Fibroblast of skin of left quadriceps (primary cell): Measurements from ENCODE around the gene PPM1E.

Experiments
- DNase-seq, 2 experiments: peaks; one replicate each; pipeline ENCODE4 v3.0.0-alpha.2; 2013; ENCODE audit warnings: low read depth in 2 of 2

Gene PPM1E

DNA sequence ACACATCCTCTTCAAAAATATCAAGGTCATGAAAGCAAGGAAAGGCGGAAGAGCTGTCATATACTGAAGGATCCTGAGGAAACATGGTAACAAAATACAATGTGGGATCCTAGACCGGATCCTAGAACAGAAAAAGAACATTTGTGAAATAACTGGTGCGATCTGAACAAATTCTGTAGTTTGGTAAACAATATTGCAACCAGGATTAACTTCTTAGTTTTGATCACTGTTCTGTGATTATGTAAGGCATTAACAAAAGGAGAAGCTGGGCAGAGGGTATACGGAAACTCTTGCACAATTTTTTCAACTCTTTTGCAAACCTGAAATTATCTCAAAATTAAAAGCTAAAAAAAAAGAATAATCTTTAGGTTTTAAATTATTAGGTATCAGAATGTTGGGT lies 241.3 kb downstream of the PPM1E start:
- no peak for DNase-seq

DNA sequence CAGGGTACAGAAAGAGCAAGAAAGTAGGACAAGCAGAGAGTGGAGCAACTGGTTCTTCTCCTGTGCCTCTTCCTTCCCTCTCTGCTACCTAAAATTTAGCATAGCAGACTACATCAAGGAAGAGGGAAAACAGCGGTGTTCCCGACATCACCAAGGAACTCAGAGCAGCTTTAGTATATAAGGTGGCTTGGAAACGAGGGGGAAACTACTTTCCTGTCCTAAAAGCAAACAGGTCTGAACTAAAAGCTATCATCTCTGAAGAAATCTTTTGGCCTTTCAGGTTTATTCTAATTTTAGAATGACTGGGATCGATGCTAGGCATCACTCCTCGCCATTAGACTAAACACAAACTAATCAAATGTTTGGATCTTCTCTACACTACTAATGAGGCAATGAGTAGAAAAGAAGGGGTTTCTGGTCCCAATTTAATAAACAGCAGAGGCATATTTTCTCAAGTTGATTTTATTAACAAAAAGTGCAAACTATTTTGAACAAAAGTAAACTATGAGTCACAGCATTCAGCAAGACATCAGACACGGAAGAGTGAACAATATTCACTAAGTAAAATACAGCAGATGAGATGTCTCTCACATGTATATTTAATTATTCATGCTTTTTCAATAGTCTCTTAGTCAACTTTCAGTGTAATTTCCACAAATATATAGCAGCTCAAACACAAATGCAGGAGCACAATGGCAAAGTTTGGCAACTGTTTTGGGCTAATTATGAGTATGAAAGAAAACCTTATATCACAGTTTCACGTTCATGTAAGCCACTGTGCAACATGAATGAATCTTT lies 242.3 kb downstream of the PPM1E start:
- no peak for DNase-seq

DNA sequence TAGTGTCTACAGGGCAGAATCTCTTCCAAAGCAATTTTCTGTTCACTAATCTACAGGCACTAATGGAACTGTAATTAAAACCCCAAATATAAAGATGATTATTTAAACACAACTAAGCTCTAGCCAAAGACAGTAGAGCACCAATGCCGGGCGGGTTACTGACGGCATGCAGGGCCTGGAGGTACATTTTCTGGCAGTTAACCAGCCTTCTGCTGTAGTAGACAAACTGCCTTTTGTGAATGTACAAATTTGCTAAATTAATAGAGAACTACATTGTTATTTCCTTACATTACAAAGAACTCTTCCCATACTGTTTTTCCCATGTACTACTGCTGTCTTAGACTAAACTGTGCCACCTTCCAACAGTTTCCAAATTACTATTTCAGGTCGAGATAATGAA lies 243.2 kb downstream of the PPM1E start:
- no peak for DNase-seq

DNA sequence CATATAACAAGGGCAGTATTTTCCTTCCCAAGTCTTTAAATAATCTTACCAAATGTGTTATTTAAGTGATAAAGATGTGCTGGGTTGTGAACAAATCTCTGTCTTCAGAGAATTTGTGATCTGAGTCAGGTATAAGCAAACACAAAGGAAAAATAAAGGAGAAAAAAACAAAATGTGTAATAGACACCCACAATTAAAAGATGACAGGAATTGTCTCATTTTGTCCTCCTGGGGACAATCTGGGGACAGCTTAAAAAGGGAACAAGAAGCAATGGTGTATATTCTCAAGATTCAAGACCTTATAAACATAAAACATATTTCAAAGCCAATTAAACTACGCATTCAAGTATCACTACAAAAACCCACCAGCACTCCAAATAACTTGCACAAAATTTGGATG lies 243.8 kb downstream of the PPM1E start:
- DNase-seq, result no peak

DNA sequence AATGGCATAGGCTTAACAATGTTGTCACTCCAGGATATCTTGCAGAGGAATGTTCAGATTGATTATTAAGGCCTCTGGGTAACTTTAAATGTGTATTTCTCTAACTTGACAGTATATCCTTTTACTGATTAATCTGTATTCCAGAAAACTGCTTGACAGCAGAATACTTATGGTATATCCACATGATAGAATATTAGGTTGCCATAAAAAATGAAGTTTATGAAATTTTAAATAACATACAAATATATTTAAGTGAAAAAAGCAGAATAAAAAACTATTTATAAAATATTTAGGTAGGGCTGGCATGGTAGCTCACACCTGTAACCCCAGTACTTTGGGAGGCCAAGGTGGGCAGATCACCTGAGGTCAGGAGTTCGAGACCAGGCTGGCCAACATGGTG lies 244.4 kb downstream of the PPM1E start:
- no peak for DNase-seq

DNA sequence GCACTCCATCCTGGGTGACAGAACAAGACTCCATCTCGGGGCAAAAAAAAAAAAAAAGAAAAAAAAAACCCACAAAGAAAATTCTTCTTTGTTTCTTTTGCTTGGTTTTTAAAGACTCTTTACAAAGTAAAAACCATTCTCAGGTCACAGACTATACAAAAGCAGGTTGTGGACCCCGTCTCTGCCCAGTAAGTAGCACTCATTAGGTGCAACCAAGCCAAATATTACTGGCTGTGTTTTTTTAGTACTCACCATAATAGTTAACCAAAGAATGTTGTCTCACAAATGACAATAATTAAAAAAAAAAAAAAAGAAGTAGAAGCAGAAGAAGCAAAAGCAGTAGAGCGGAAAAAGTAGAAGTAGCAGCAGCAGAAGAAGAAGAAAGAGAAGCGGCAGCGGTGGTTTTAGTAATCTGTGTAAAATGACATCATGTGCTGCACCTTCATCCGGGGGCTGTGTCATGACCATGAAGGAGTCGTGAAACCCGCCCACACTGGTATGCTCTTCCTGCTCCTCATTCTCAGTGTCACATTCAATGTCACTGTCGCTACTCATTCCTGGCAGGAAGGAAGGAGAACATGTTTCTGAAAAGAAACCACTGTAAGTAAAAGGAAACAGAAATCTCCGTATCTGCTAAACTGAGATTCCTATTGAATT lies 245.6 kb downstream of the PPM1E start:
- peak in 1 of 2 experiments; percentile 1 for DNase-seq

DNA sequence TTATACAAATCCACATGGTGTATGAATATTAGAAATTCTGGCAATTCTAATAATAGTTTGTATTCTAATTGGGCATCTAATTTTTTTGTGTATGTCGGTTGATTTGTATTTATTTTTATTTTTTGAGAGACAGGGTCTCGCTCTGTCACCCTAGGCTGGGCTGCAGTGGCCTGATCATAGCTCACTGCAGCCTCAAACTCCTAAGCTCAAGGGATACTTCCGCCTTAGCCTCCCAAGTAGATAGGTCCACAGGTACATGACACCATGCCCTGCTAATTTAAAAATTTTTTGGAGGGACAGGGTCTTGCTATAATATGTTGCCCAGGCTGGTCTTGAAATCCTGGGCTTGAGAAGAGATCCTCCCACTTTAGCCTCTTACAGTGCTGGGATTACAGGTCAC lies 246.5 kb downstream of the PPM1E start:
- DNase-seq, result no peak

DNA sequence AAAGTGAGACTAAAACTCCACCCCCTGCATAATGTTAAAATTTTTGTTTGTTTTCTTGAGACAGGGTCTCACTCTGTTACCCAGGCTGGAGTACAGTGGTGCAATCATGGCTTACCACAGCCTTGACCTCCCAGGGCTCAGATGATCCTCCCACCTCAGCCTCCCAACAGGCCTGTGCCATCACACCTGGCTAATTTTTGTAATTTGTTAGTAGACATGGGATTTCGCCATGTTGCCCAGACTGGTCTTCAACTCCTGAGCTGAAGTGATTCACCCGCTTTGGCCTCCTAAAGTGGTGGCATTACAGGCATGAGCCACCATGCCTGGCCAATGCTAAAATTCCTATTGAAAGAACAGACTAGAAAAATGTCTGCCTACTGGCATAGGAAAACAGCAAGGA lies 247.2 kb downstream of the PPM1E start:
- no peak for DNase-seq

DNA sequence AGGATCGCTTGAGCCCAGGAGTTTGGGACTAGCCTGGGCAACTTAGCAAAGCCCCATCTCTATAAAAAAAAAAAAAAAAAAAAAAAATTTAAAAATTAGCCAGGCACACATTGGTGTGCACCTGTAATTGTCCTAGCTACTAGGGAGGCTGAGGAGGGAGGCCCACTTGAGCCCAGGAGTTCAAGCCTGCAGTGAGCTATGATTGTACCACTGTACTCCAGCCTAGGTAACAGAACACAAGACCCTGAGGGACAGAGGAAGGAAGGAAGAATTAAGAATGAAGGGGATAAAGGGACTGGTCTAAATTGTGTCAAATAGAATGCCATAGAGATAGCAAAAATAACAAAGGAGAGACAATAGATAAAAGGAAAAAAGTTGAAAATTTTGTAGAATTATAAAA lies 248.2 kb downstream of the PPM1E start:
- no peak for DNase-seq

DNA sequence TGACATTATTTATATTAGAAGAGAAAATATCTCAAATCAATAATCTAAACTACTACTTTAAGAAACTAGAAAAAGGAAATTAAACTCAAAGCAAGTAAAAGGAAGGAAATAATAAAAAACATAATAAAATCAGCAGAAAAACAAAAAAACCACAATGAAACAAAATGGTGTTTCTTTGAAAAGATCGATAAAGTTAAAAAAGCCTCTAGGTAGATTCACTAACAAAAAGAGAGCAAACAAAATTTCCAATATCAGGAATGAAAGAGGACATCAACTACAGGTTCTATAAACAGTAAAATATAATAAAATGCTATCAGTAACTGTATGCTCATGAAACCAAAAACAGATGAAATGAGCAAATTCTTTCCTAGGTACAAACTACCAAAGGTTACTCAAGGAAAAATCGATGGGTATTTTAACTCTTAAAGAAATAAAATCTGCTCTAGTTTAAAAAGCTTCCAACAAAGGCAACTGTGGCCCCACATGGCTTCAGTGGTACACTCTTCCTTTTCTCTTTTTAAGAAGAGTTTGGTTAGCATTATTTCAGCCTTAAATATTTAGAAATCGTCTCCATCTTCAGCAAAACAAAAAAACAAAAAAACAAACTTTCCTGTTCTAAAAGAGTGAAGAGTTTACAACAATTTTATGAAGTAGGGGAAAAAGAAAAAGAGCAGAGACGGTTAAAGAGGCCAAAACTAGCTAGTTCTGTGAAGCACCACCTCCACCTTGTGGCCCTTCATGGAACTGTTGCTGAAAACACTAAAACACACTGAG lies 248.9 kb downstream of the PPM1E start:
- DNase-seq, result peak; percentile 20 to 22

DNA sequence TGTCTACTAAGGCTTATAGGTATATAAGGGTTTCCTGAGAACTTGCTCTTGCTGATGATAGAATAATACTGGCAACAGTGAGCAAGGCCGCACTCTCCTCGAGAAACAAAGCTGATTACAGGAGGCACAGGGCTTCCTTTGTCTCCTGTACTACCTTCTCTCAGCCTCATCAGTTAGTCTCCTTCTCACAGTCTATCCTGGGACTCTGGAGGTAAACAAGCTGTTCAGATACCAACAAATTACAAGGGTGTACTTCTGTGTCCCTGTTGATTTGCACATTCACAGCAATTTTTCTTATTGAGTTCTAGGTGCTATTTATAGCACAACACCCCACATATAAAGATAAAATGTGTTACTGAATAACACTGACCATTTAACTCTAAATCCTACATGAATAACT lies 252.3 kb downstream of the PPM1E start:
- no peak for DNase-seq

DNA sequence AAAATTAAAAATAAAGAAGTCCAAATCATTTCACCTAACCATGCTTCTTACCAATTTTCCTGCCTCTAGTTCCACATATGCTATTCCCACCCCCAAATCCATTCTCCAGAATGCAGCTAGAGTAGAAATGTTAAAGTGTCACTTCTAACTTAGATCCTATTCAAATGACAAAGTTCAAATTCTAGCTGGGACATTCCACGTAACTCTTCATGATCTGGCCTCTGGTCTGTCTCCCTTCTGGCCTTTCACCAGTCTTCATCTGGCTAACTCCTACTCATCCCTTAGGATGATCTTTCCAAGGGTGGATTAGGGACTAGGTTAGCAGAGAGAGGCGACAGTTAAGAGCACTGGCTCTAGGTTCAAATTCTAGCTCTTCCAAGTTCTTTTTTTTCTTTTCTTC lies 253.1 kb downstream of the PPM1E start:
- DNase-seq, result no peak

DNA sequence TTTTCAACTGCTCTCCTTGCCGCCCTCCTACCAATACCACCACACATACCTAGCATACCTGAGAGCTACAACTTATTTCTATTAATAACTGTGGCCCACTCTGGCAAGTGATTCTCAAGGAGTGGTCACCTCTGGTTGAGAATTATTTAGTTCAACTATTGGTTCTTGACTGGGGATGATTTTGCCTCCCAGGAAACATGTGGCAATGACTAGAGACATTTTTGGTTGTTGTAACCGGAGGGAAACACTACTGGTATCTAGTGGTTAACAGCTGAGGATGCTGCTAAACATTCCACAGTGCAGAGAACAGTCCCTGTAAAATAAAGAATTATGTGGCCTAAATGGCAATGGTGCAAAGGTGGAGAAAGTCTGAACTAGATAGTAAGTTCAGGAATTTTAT lies 254.4 kb downstream of the PPM1E start:
- no peak for DNase-seq

DNA sequence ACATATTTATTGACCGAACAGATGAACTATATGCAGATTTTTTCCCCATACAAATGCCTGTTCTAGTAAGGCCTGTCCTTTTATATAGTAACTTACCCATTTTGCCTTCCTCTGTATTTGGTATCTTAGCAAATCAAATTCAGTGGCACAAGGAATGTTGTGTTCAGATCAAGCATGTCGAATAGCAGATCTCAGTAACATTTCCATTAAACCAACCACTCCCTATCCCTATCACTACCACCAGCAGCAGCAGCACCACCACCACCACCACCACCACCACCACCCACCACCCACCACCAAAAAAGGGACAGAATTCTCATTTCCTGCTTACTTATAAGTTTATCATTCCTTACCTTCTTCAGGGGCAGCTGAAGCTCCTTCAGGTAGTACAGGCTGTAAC lies 256.3 kb downstream of the PPM1E start:
- no peak for DNase-seq

DNA sequence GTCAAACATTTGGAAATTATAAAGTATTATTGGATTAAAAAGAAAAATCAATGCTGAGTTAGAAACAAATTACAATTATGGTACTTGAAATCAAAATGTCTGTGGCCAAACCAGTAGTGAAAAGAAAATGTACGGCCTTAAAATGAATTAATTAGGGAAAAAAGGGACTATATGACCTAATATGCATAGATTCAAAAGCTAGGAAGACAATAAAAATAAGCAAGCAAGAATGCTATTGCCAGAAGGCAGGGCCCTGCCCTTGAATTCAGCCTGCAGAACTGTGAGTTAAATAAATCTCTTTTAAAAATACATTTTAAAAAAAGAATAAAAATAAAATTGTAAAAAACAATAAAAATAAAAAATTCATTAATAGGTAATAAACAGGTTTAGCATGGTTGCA lies 262.4 kb downstream of the PPM1E start:
- DNase-seq, result no peak

DNA sequence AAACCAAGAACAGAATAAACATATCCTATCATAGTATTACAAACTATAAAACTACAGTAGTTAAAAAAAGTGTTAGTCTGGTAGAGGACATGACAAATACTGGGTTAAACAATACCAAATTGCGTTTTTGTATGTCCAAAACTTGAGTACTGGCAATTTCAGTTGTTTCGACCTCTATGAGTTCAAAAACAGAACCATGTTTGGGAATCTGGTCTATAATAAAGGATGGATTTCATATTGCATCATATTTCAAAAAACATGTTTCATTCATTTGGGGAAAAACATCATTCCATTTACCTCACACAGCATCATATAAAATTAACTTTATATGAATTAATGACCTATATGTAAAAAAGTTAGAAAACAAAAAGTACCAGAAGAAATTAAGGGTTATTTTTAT lies 269.3 kb downstream of the PPM1E start:
- DNase-seq, result no peak

DNA sequence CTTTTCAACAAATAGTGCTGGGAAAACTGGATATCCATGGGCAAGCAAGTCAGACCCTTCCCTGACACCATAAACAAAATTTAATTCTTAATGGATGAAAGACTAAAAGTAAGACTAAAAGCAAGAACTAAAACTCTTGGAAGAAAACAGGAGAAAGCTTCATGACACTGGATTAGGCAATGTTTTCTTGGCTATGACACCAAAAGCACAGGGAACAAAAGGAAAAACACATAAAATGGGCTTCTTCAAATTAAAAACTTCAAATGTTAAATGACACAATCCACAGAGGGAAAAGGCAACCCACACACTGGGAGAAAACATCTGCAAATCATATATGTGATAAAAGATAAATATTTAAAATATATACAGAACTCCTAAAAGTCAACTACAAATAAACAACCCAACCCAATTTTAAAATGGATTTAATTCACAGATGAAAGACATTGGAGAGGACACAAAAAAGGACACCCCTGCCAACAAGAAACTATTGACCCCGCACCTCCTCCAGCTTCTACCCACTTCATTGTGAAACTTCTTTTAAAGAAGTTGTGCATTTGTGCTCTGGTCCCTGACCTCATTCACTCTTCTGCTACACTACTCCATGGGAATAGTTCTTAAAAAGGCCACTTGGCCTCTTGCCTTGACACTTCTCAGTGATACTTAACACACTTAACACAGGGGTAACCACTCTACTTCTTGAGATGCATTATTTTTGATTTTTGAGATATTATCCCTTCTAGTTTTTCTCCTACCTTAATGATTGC lies 270.7 kb downstream of the PPM1E start:
- DNase-seq, result no peak

DNA sequence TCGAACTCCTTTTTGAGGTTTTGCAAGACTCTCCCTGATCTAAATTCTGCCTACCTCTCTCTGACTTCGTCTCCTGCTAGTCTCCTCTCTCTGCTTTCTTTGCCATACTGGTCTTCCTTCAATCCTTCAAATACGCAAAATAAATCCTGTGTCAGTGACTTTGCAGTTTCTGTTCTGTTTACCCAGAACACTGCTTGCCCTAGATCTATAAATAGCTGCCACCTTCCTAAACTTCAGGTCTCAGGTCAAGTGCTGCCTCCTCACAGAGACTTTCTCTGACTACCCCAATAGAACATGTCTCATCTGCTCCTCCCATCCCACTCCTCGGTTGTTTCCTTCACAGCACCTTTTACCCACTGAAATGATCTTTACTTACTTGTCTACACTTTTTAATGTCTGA lies 272.1 kb downstream of the PPM1E start:
- DNase-seq, result no peak

DNA sequence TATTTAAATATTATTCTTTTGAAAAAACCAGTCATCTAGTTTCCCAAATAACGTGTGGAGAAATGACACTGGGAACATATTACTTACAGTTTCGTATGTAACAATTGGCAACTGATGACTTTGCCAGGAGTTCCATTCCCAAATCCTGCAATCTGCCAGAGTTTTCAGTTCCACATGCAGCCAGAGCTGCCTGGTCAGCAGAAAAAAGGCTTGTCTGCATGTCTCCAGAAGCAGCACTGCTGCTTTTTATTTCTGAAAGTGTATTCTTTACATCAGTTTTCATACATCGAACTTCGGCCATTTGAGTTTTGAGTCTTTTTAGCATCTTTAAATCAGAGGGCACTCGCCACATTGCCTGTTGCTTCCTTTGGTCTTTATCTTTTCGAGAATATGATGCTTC lies 272.7 kb downstream of the PPM1E start:
- no peak for DNase-seq

DNA sequence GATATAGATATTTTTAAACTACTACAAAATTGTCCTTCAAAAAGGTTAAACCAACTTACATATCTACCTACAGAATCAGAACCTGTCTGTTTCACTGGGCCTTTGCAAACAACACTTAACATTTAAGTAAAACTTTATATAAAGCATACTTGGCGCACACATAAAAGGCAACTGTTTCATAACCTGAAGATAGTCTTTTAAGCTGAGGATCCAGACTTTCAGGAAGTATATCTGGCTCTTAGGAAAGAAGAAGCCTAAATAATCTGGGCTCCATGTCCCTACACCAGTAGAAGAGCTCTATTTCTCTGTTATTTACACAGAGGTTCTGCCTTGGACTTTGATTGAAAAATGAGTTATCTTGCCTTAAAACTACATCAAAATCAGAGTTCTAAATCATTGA lies 275.2 kb downstream of the PPM1E start:
- no peak for DNase-seq
